OCI-LY3 (cell line): ENCODE measurements around the gene PTGER2.

Experiments
- H2AFZ ChIP-seq: fragments of 200-600, 300-600 bp; shearing (Covaris generic); 2 replicates; pipeline ENCODE4 v1.6.0; 2014; ENCODE audit warnings: antibody characterized with exemption, low read depth, low read length
- H3K27ac ChIP-seq: fragments of 200-600, 300-600 bp; sonication (generic); 2 replicates; pipeline ENCODE4 v1.5.1; 2014; ENCODE audit warnings: mild to moderate bottlenecking, low read length, moderate library complexity, mixed read lengths
- H3K27me3 ChIP-seq: fragments of 200-600, 300-600 bp; sonication (generic); 2 replicates; pipeline ENCODE4 v1.6.1; 2014; ENCODE audit warnings: low read depth, low read length, mixed read lengths
- H3K36me3 ChIP-seq: fragments of 200-600, 300-600 bp; sonication (generic); replicated peaks from 2 replicates; pipeline ENCODE3; 2014; ENCODE audit warnings: low read depth, low read length, mixed read lengths
- H3K4me1 ChIP-seq: fragments of 300-600, 200-600 bp; sonication (generic); 2 replicates; pipeline ENCODE4 v1.6.1; 2014; ENCODE audit warnings: low read length, mixed read lengths
- H3K4me2 ChIP-seq: fragments of 200-600, 300-600 bp; sonication (generic); 2 replicates; pipeline ENCODE4 v1.6.1; 2014; ENCODE audit warnings: low read length, mixed read lengths
- H3K4me3 ChIP-seq: fragments of 300-600, 200-600 bp; sonication (generic); 2 replicates; pipeline ENCODE4 v1.5.1; 2014; ENCODE audit warnings: antibody characterized with exemption, mild to moderate bottlenecking, low read length, moderate library complexity
- H3K79me2 ChIP-seq: fragments of 300-600, 200-600 bp; shearing (Covaris generic); 2 replicates; pipeline ENCODE4 v1.6.1; 2014; ENCODE audit warnings: mild to moderate bottlenecking, low read length, mixed read lengths
- H3K9ac ChIP-seq: fragments of 300-600, 200-600 bp; shearing (Covaris generic); 2 replicates; pipeline ENCODE4 v1.6.0; 2014; ENCODE audit warnings: mild to moderate bottlenecking, low read length, moderate library complexity
- H3K9me3 ChIP-seq: fragments of 200-600, 300-600 bp; shearing (Covaris generic); 2 replicates; pipeline ENCODE4 v1.6.1; 2014; ENCODE audit warnings: low read length, mixed read lengths; ENCODE audit not compliant: insufficient read depth
- H4K20me1 ChIP-seq: fragments of 200-600, 300-600 bp; sonication (generic); 2 replicates; pipeline ENCODE4 v1.6.1; 2016; ENCODE audit warnings: low read length, mixed read lengths; ENCODE audit not compliant: insufficient read depth
- CTCF ChIP-seq: fragments of 200-600, 300-600 bp; sonication (generic); IDR thresholded peaks from 2 replicates; pipeline ENCODE4 v1.5.1; 2014; ENCODE audit warnings: antibody characterized with exemption, low read length, low read depth
- EZH2phosphoT487 ChIP-seq: fragments of 200-600 bp; shearing (Covaris generic); IDR thresholded peaks from 2 replicates; pipeline ENCODE4 v1.6.1; 2018; ENCODE audit warnings: antibody characterized with exemption, mixed run types, low read depth

The PTGER2 gene

GRCh38 chr14:52269982-52270381, 44.1 kb upstream of the PTGER2 start:
- Histone ChIP-seq H3K4me2 (peak overlapping the region; percentile 84), H4K20me1 (peaks cover 22% of the 10 kb centered on the region; the same call in 1 of the 2 replicates), H3K9ac (peak overlapping the region; percentile 87), H3K36me3 (no peaks in the 10 kb centered on the region), H3K9me3 (no peaks in the 10 kb centered on the region), H3K79me2 (peaks cover 71% of the 10 kb centered on the region), H2AFZ (no peak overlapping the region), H3K27me3 (no peaks in the 10 kb centered on the region), H3K4me3 (peak overlapping the region; percentile 88), H3K27ac (peak overlapping the region; percentile 69), H3K4me1 (peaks cover 33% of the 10 kb centered on the region)
- TF ChIP-seq EZH2phosphoT487 (no peak), CTCF (no peak)

- peak overlapping the region; percentile 84 for H3K4me2 ChIP-seq
- peaks cover 14% of the 10 kb centered on the region for H3K36me3 ChIP-seq
- H3K4me3 ChIP-seq = peak overlapping the region; percentile 88; the same call in 1 of the 2 replicates
- no peaks in the 10 kb centered on the region for H3K27me3 ChIP-seq
- TF ChIP-seq CTCF (no peak), EZH2phosphoT487 (no peak)
- H3K9ac ChIP-seq = peak overlapping the region; percentile 3; the same call in 1 of the 2 replicates
- H2AFZ ChIP-seq = no peak overlapping the region
- H3K9me3 ChIP-seq = no peaks in the 10 kb centered on the region
- no peak overlapping the region for H3K27ac ChIP-seq
- H4K20me1 ChIP-seq = peaks cover 28% of the 10 kb centered on the region; the same call in 1 of the 2 replicates
- H3K79me2 ChIP-seq = peaks cover 71% of the 10 kb centered on the region
- peaks cover 31% of the 10 kb centered on the region for H3K4me1 ChIP-seq
Measured at GRCh38 chr14:52271538-52271937, 42.6 kb upstream of the PTGER2 start.

- Histone ChIP-seq H3K4me2 (0 out of 2 replicates have a peak overlapping the region, but pooled peaks have one; percentile 84), H3K79me2 (peaks cover 71% of the 10 kb centered on the region), H3K9ac (0 out of 2 replicates have a peak overlapping the region, but pooled peaks have one; percentile 3), H3K27me3 (no peaks in the 10 kb centered on the region), H4K20me1 (peaks cover 28% of the 10 kb centered on the region; the same call in 1 of the 2 replicates), H3K36me3 (peaks cover 23% of the 10 kb centered on the region), H3K4me3 (no peak overlapping the region), H3K9me3 (no peaks in the 10 kb centered on the region), H2AFZ (no peak overlapping the region), H3K4me1 (peaks cover 23% of the 10 kb centered on the region), H3K27ac (no peak overlapping the region)
- TF ChIP-seq EZH2phosphoT487 (no peak), CTCF (peak; percentile 69)
Measured at GRCh38 chr14:52272375-52272774, 41.7 kb upstream of the PTGER2 start.

- peaks cover 41% of the 10 kb centered on the region for H3K79me2 ChIP-seq
- H2AFZ ChIP-seq = no peak overlapping the region
- H3K4me3 ChIP-seq = no peak overlapping the region
- H4K20me1 ChIP-seq = peaks cover 28% of the 10 kb centered on the region; the same call in 1 of the 2 replicates
- H3K4me1 ChIP-seq = peaks cover 19% of the 10 kb centered on the region
- no peaks in the 10 kb centered on the region for H3K9me3 ChIP-seq
- H3K4me2 ChIP-seq = no peak overlapping the region
- no peaks in the 10 kb centered on the region for H3K27me3 ChIP-seq
- TF ChIP-seq EZH2phosphoT487 (no peak), CTCF (no peak)
- no peak overlapping the region for H3K9ac ChIP-seq
- H3K27ac ChIP-seq = no peak overlapping the region
- H3K36me3 ChIP-seq = peaks cover 28% of the 10 kb centered on the region
Measured at GRCh38 chr14:52275372-52275771, 38.7 kb upstream of the PTGER2 start.
